Subcutaneous adipose tissue (tissue), 4 donors: ENCODE results near the gene ZNF200. TPM values are rescaled to one million over a fixed set of nuclear protein-coding genes. Genes with fewer than 3 reads are reported as not detected.

Experiments
- CTCF ChIP-seq: fragments of 450-650 bp; IDR thresholded peaks from one replicate; pipeline ENCODE4 v1.5.1; 2016; ENCODE audit warnings: low read depth, mild to moderate bottlenecking, control low read depth, antibody characterized with exemption, moderate library complexity
- total RNA-seq, 4 donors: library from RNA; depleted of rRNA; stranded (reverse); fragments of >200 nt; gene quantifications; one replicate each; pipeline ENCODE4 v1.1.0, GENCODE V29; 2016

ZNF200 gene
- total RNA-seq, 4 donors from 2014 or later = 4.4 to 7.8 (median 5.9) TPM

GRCh38 chr16:3223913-3224515 lies 10.9 kb downstream of the ZNF200 start:
- TF ChIP-seq CTCF = no peak

GRCh38 chr16:3220839-3221238 lies 14.1 kb downstream of the ZNF200 start:
- TF ChIP-seq CTCF = no peak

- TF ChIP-seq CTCF = no peak
These were observed 18.7 kb downstream of the ZNF200 start for GRCh38 chr16:3216263-3216640.

- TF ChIP-seq CTCF = no peak
These were observed 19.2 kb downstream of the ZNF200 start for GRCh38 chr16:3215601-3216262.

- no peak for TF ChIP-seq CTCF
These were observed 19.9 kb downstream of the ZNF200 start for GRCh38 chr16:3214904-3215600.

GRCh38 chr16:3212567-3212966 lies 22.4 kb downstream of the ZNF200 start:
- TF ChIP-seq CTCF = no peak

- no peak for TF ChIP-seq CTCF
These were observed 23.0 kb downstream of the ZNF200 start for GRCh38 chr16:3212006-3212405.
